ENCODE data around the gene CEP72.

DNA sequence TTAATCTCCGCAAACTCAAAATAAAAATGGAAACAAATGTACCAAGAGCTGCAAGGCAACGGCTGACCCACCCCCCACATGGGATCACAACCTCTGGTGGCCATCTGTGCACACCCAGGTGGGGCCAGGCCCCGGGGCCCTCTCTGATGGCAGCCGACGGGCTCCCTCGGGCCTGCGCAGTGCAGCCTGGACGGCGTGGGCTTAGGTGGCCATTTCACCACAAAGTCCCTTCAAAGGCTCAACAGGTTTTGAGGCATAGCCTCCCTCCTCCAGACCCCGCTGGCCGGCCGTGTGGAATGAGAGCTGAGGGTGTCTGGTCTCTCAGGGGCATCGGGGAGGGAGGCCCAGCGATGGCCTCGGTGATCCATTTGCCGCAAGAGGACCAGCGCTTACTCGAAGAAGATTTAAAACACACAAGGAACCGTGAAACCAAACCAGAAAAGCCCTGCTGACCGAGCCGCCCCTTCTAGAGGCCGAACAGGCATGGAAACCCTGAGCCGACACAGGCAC lies 42.7 kb upstream of the CEP72 start:
- TF ChIP-seq EZH2phosphoT487 (IDR thresholded peaks at IDR 0.05; ENCODE audit: insufficient read depth, low read depth) (no peak), EZH2 (IDR thresholded peaks at IDR 0.05; ENCODE audit: insufficient read depth, poor library complexity, severe bottlenecking) (no peak)

Data from GM23248 (cell line).